GM12878 (cell line): ENCODE measurements around the gene ESR1. TPM values are rescaled to one million over a fixed set of nuclear protein-coding genes. Genes with fewer than 3 reads are reported as not detected.

Experiments
- ATAC-seq: fragments of 200-7000 bp; cut with Tn5 transposase; 3 replicates; pipeline ENCODE4 v1.9.1; 2020; ENCODE audit warnings: mild to moderate bottlenecking, moderate library complexity
- BruUV-seq: library from RNA; stranded (reverse); fragments of 400-500 nt; replicated peaks from 2 replicates; lab custom pipeline; 2021; lab: Mats Ljungman, UMichigan
- CTCF ChIA-PET: fragments of 300-600 bp; sonication (Branson Sonifier 250); formaldehyde crosslinking; extraction: SDS; loops from one replicate; lab custom pipeline; 2021; ENCODE audit warnings: inconsistent platforms; lab: Yijun Ruan, JAX
- POLR2A ChIA-PET: fragments of 350-600 bp; formaldehyde crosslinking; extraction: SDS; loops from one replicate; lab custom pipeline; 2021; ENCODE audit warnings: inconsistent platforms; lab: Charles Lee
- RAD21 ChIA-PET: fragments of 300-600 bp; sonication (Branson Sonifier 250); formaldehyde crosslinking; loops from one replicate; lab custom pipeline; 2023; ENCODE audit warnings: antibody characterized with exemption; ENCODE audit not compliant: unreplicated experiment; lab: Charles Lee
- SMC1A ChIA-PET: fragments of 300-600 bp; sonication (Branson Sonifier 250); formaldehyde crosslinking; loops from one replicate; lab custom pipeline; 2023; ENCODE audit not compliant: unreplicated experiment, uncharacterized antibody; lab: Charles Lee
- DNase-seq: peaks from one replicate; pipeline ENCODE4 v3.0.0-alpha.2; 2011; ENCODE audit warnings: low read depth, low spot score
- FAIRE-seq: peaks from 3 replicates; lab custom pipeline; 2011; peaks lifted over from hg19 to GRCh38; lab: Jason Lieb, UNC
- H2AFZ ChIP-seq: 2 replicates; pipeline ENCODE4 v1.6.0; 2011; ENCODE audit warnings: low read depth, low read length, control low read depth; ENCODE audit not compliant: control insufficient read depth
- H3K27ac ChIP-seq: 2 replicates; pipeline ENCODE4 v1.5.1; 2011; ENCODE audit warnings: control low read depth; ENCODE audit not compliant: control insufficient read depth, insufficient read depth
- H3K27me3 ChIP-seq, 2 experiments: replicated peaks in 1 of 2; 2 replicates each; pipeline versions ENCODE4 v1.6.0 to v1.6.1; 2011; ENCODE audit warnings: low read length in 1 of 2; ENCODE audit not compliant: control insufficient read depth in 2 of 2, insufficient read depth in 2 of 2
- H3K36me3 ChIP-seq, 2 experiments: 2 replicates each; pipeline ENCODE4 v1.5.1; 2011; ENCODE audit warnings: low read length in 1 of 2; ENCODE audit not compliant: control insufficient read depth in 2 of 2, insufficient read depth in 2 of 2
- H3K4me1 ChIP-seq: 2 replicates; pipeline ENCODE4 v1.6.1; 2011; ENCODE audit warnings: mild to moderate bottlenecking, low read length, moderate library complexity, mixed read lengths; ENCODE audit not compliant: control insufficient read depth, insufficient read depth
- H3K4me2 ChIP-seq: 2 replicates; pipeline ENCODE4 v1.6.0; 2011; ENCODE audit warnings: control low read depth; ENCODE audit not compliant: control insufficient read depth, insufficient read depth
- H3K4me3 ChIP-seq: fragments of 200-600 bp; sonication (generic); 2 replicates; pipeline ENCODE4 v1.5.1; 2016
- H3K79me2 ChIP-seq: 2 replicates; pipeline ENCODE4 v1.6.0; 2011; ENCODE audit warnings: low read length; ENCODE audit not compliant: control insufficient read depth, insufficient read depth
- H3K9ac ChIP-seq: 2 replicates; pipeline ENCODE4 v1.8.0; 2011; ENCODE audit warnings: low read length, control low read depth, mixed read lengths; ENCODE audit not compliant: control insufficient read depth, insufficient read depth
- H3K9me3 ChIP-seq: replicated peaks from 3 replicates; pipeline ENCODE4 v1.5.1; 2011; ENCODE audit warnings: mild to moderate bottlenecking, low read length; ENCODE audit not compliant: control insufficient read depth, insufficient read depth
- H4K20me1 ChIP-seq: 2 replicates; pipeline ENCODE4 v1.6.0; 2011; ENCODE audit not compliant: control insufficient read depth, insufficient read depth
- CBX3 ChIP-seq: fragments of 200-600 bp; sonication (generic); IDR thresholded peaks from 2 replicates; pipeline ENCODE4 v1.6.1; 2016; ENCODE audit warnings: low read depth, borderline replicate concordance
- EP300 ChIP-seq, 2 experiments: fragments of 150-350 bp in 1 of 2; IDR thresholded peaks; 2 replicates each; pipeline ENCODE4 v1.6.1; 2011 to 2012; ENCODE audit warnings: low read depth in 2 of 2, low read length in 2 of 2, borderline replicate concordance in 1 of 2, improper control_type of control experiment in 1 of 2, inconsistent platforms in 1 of 2; ENCODE audit not compliant: control insufficient read depth in 1 of 2
- FOS ChIP-seq: IDR thresholded peaks from 3 replicates; pipeline ENCODE4 v1.6.1; 2011; ENCODE audit warnings: borderline replicate concordance; ENCODE audit not compliant: insufficient read length; ENCODE audit errors: extremely low read depth
- HDAC6 ChIP-seq: fragments of 200-600 bp; sonication (generic); IDR thresholded peaks from one replicate; pipeline ENCODE4 v1.8.0; 2017; ENCODE audit warnings: antibody characterized with exemption; ENCODE audit not compliant: unreplicated experiment
- IKZF1 ChIP-seq: fragments of 450-650 bp; conservative IDR thresholded peaks from 2 replicates; pipeline ENCODE4 v1.6.1; 2017; ENCODE audit warnings: antibody characterized with exemption, mild to moderate bottlenecking
- KLF5 ChIP-seq: fragments of 450-650 bp; IDR thresholded peaks from 2 replicates; pipeline ENCODE4 v1.6.1; 2014; ENCODE audit warnings: mild to moderate bottlenecking; ENCODE audit not compliant: partially characterized antibody
- MEF2A ChIP-seq: IDR thresholded peaks from 2 replicates; pipeline ENCODE4 v1.6.1; 2011; ENCODE audit warnings: low read depth, mild to moderate bottlenecking, low read length, moderate library complexity; ENCODE audit not compliant: insufficient read depth
- MTA3 ChIP-seq: IDR thresholded peaks from 2 replicates; pipeline ENCODE4 v1.6.1; 2012; ENCODE audit warnings: low read length, inconsistent platforms, borderline replicate concordance
- MXI1 ChIP-seq: fragments of 150-350 bp; IDR thresholded peaks from 2 replicates; pipeline ENCODE4 v1.6.1; 2011; ENCODE audit warnings: low read depth, mild to moderate bottlenecking, inconsistent platforms, low read length, improper control_type of control experiment
- NFYA ChIP-seq: IDR thresholded peaks from 2 replicates; pipeline ENCODE4 v1.6.1; 2011; ENCODE audit warnings: low read depth, mild to moderate bottlenecking, low read length, improper control_type of control experiment, borderline replicate concordance
- PKNOX1 ChIP-seq: fragments of 450-650 bp; IDR thresholded peaks from 2 replicates; pipeline ENCODE4 v1.6.1; 2016; ENCODE audit warnings: mild to moderate bottlenecking
- RELB ChIP-seq: fragments of 450-650 bp; IDR thresholded peaks from 2 replicates; pipeline ENCODE4 v1.6.1; 2017; ENCODE audit warnings: low read depth, mild to moderate bottlenecking, moderate library complexity
- SREBF2 ChIP-seq: IDR thresholded peaks from 2 replicates; pipeline ENCODE4 v1.6.1; 2012; ENCODE audit warnings: mild to moderate bottlenecking, low read length
- STAT3 ChIP-seq: IDR thresholded peaks from 2 replicates; pipeline ENCODE4 v1.6.1; 2011; ENCODE audit warnings: low read depth, low read length, improper control_type of control experiment
- TCF3 ChIP-seq: IDR thresholded peaks from 2 replicates; pipeline ENCODE4 v1.6.1; 2012; ENCODE audit warnings: low read depth, mild to moderate bottlenecking, low read length, borderline replicate concordance; ENCODE audit not compliant: insufficient read depth
- YBX1 ChIP-seq: fragments of 450-650 bp; IDR thresholded peaks from 2 replicates; pipeline ENCODE4 v1.6.1; 2016; ENCODE audit warnings: antibody characterized with exemption
- YY1 ChIP-seq: IDR thresholded peaks from 2 replicates; pipeline ENCODE4 v1.6.1; 2011; ENCODE audit warnings: low read depth, mild to moderate bottlenecking, low read length
- WGBS: methylation state at CpG from one replicate; pipeline ENCODE4 v1.1.6; 2016; ENCODE audit warnings: low lambda C conversion rate; ENCODE audit not compliant: insufficient replicate concordance, insufficient coverage; ENCODE audit errors: missing lambda C conversion rate; 5-methylcytosine and 5-hydroxymethylcytosine counted together
- in situ Hi-C: fragments of 300-500 bp; cut with MboI; formaldehyde crosslinking; loops from 9 replicates; pipeline ENCODE4 v1.14.3; 2018; ENCODE audit warnings: mixed read lengths
- intact Hi-C: fragments of 100-400 bp; cut with micrococcal nuclease; formaldehyde crosslinking; loops from one replicate; pipeline ENCODE4 v1.14.2; 2022; ENCODE audit not compliant: unreplicated experiment
- polyA plus RNA-seq, 11 experiments: library from polyadenylated mRNA; depleted of rRNA in 4 of 11; unstranded in 6 of 11; stranded (reverse) in 5 of 11; fragments of >200 nt; fragmentation: Nextera tagmentation in 4 of 11; fragmentation: Illumina TruSeq in 1 of 11; extraction: Ambion mirVana in 4 of 11; extraction: Trizol in 1 of 11; gene quantifications; 1 replicate in 1 of 11; 2 replicates in 10 of 11; pipeline versions ENCODE4 v1.2.1 to v1.2.3, GENCODE V29; 2011 to 2016; ENCODE audit warnings: inconsistent platforms in 2 of 11, missing spikeins in 2 of 11, low read depth in 1 of 11
- total RNA-seq, 4 experiments: library from RNA; depleted of rRNA in 3 of 4; stranded (reverse); fragments of >200 nt in 3 of 4; fragmentation: Illumina TruSeq in 1 of 4; extraction: Trizol in 1 of 4; gene quantifications; 2 replicates each; pipeline versions ENCODE4 v1.2.1 to v1.2.3, GENCODE V29; 2013 to 2021

ESR1 gene
- total and polyA plus RNA-seq, 10 of the 15 experiments (the other 5 are each of a cell fraction or from before 2014, with no cell fraction given): 0.03 to 0.51 (median 0.21) TPM; not detected in 4

- DNase-seq: no peak
- no peak overlapping the region for H3K9ac ChIP-seq
- no TSS peak for BruUV-seq
- no peaks in the 10 kb centered on the region for H3K4me1 ChIP-seq
- H3K36me3 ChIP-seq: no peaks in the 10 kb centered on the region
- no peaks in the 10 kb centered on the region for H3K9me3 ChIP-seq
- intact Hi-C loops: no loop called here
- H3K27me3 ChIP-seq: no peaks in the 10 kb centered on the region
- no peaks in the 10 kb centered on the region for H3K79me2 ChIP-seq
- CTCF ChIA-PET: no interaction called here
- no peak overlapping the region for H3K27ac ChIP-seq
- no peak overlapping the region for H3K4me2 ChIP-seq
- H2AFZ ChIP-seq: no peak overlapping the region
- RAD21 ChIA-PET: no interaction called here
- 3% methylated on average over 4 of the region's 4 CpGs for WGBS
- in situ Hi-C loops: no loop called here
- H4K20me1 ChIP-seq: no peaks in the 10 kb centered on the region
- TF ChIP-seq MEF2A: no peak
- TF ChIP-seq MXI1: no peak
- no peak for TF ChIP-seq IKZF1
- no peak for TF ChIP-seq STAT3
- TF ChIP-seq YY1: no peak
- no peak for TF ChIP-seq RELB
- TF ChIP-seq YBX1: no peak
- no peak for TF ChIP-seq FOS
- no peak for TF ChIP-seq EP300 (IDR thresholded peaks at IDR 0.05; ENCODE audit: borderline replicate concordance in 1 of 2, control insufficient read depth in 1 of 2, low read depth in 2 of 2, low read length in 2 of 2)
- TF ChIP-seq SREBF2: no peak
- TF ChIP-seq HDAC6: no peak
- TF ChIP-seq CBX3: no peak
- TF ChIP-seq TCF3: no peak
- no peak for TF ChIP-seq KLF5
- TF ChIP-seq PKNOX1: no peak
- no peak for TF ChIP-seq NFYA
- no peak for TF ChIP-seq MTA3
- TF ChIP-seq, all 136 proteins: peak for 0
- POLR2A ChIA-PET: no interaction called here
- SMC1A ChIA-PET: no interaction called here
- FAIRE-seq (no peak), ATAC-seq (no peak)
- no peak overlapping the region for H3K4me3 ChIP-seq
These were observed 201.3 kb downstream of the ESR1 start for GRCh38 chr6:152008779-152009178.
